GM18951 (cell line): ENCODE results near the gene ST3GAL3.

Experiments used
- POLR2A ChIP-seq: IDR thresholded peaks from 4 replicates; pipeline ENCODE4 v1.6.1; 2011; ENCODE audit warnings: mild to moderate bottlenecking; ENCODE audit not compliant: insufficient read length, insufficient read depth; ENCODE audit errors: extremely low read depth
- in situ Hi-C: fragments of 300-500 bp; cut with MboI; formaldehyde crosslinking; loops from one replicate; pipeline ENCODE4 v1.12.0; 2022; ENCODE audit warnings: low sequenced_read_pairs, mixed read lengths, inconsistent platforms; ENCODE audit not compliant: unreplicated experiment

ST3GAL3 gene

GRCh38 chr1:43912607-43913006 lies 205.3 kb downstream of the ST3GAL3 start:
- TF ChIP-seq POLR2A: no peak
- in situ Hi-C loops: no loop called here

- no peak for TF ChIP-seq POLR2A
- in situ Hi-C loops: no loop called here
Observed at GRCh38 chr1:43913051-43913501, 205.7 kb downstream of the ST3GAL3 start.

GRCh38 chr1:43913666-43914360 lies 206.5 kb downstream of the ST3GAL3 start:
- no peak for TF ChIP-seq POLR2A
- in situ Hi-C loops: no loop called here

- in situ Hi-C loops: no loop called here
Observed at GRCh38 chr1:43914576-43915525, 207.5 kb downstream of the ST3GAL3 start.

GRCh38 chr1:43919906-43920305 lies 212.6 kb downstream of the ST3GAL3 start:
- in situ Hi-C loops: no loop called here
- no peak for TF ChIP-seq POLR2A

More at GRCh38 chr1:43914576-43915525, 207.5 kb downstream of the ST3GAL3 start:
- TF ChIP-seq POLR2A: no peak

- no peak for TF ChIP-seq POLR2A
- in situ Hi-C loops: no loop called here
Observed at GRCh38 chr1:43921022-43921421, 213.7 kb downstream of the ST3GAL3 start.

GRCh38 chr1:43924516-43924915 lies 217.2 kb downstream of the ST3GAL3 start:
- TF ChIP-seq POLR2A: no peak
- in situ Hi-C loops: no loop called here

GRCh38 chr1:43925846-43926245 lies 218.5 kb downstream of the ST3GAL3 start:
- in situ Hi-C loops: no loop called here
- no peak for TF ChIP-seq POLR2A

GRCh38 chr1:43930168-43930948 lies 223.0 kb downstream of the ST3GAL3 start:
- in situ Hi-C loops: loop anchor here (10.0 kb wide), 2 partner anchors 176 to 396 kb away; partner anchors contain the start of gene PTPRF
- TF ChIP-seq POLR2A: no peak

GRCh38 chr1:43930949-43931275 lies 223.6 kb downstream of the ST3GAL3 start:
- in situ Hi-C loops: loop anchor here (10.0 kb wide), 2 partner anchors 176 to 396 kb away; partner anchors contain the start of gene PTPRF
- no peak for TF ChIP-seq POLR2A

- no peak for TF ChIP-seq POLR2A
- in situ Hi-C loops: loop anchor here (10.0 kb wide), 2 partner anchors 177 to 397 kb away; partner anchors contain the start of gene PTPRF
Observed at GRCh38 chr1:43931711-43932660, 224.7 kb downstream of the ST3GAL3 start.
